Mammary epithelial cell (primary cell): ENCODE measurements around the gene CST5.

Experiments
- EZH2 ChIP-seq: IDR thresholded peaks from 2 replicates; pipeline ENCODE4 v1.6.1; 2012; ENCODE audit warnings: low read length, inconsistent platforms, borderline replicate concordance
- TF ChIP-seq, protein P1 (sequence below), 2 donors: IDR thresholded peaks in 1 of 2; conservative IDR thresholded peaks in 1 of 2; 2 replicates each; pipeline ENCODE4 v1.5.1; 2011 to 2012; ENCODE audit warnings: inconsistent platforms in 2 of 2, low read length in 2 of 2, mild to moderate bottlenecking in 2 of 2, control low read depth in 1 of 2, low read depth in 1 of 2; ENCODE audit not compliant: insufficient read depth in 1 of 2; ENCODE audit errors: extremely low read depth in 1 of 2

GRCh38 chr20:23878787-23879186 lies 761 bp downstream of the CST5 start:
- TF ChIP-seq, protein P1, sequence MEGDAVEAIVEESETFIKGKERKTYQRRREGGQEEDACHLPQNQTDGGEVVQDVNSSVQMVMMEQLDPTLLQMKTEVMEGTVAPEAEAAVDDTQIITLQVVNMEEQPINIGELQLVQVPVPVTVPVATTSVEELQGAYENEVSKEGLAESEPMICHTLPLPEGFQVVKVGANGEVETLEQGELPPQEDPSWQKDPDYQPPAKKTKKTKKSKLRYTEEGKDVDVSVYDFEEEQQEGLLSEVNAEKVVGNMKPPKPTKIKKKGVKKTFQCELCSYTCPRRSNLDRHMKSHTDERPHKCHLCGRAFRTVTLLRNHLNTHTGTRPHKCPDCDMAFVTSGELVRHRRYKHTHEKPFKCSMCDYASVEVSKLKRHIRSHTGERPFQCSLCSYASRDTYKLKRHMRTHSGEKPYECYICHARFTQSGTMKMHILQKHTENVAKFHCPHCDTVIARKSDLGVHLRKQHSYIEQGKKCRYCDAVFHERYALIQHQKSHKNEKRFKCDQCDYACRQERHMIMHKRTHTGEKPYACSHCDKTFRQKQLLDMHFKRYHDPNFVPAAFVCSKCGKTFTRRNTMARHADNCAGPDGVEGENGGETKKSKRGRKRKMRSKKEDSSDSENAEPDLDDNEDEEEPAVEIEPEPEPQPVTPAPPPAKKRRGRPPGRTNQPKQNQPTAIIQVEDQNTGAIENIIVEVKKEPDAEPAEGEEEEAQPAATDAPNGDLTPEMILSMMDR (conservative IDR thresholded peaks at IDR 0.05 in 1 of 2, IDR thresholded peaks at IDR 0.05 in 1 of 2; ENCODE audit: extremely low read depth in 1 of 2, insufficient read depth in 1 of 2, low read depth in 1 of 2, low read length in 2 of 2), result no peak
- TF ChIP-seq EZH2, result no peak
